ENCODE measurements around the gene PLLP. TPM values are rescaled to one million over a fixed set of nuclear protein-coding genes. Genes with fewer than 3 reads are reported as not detected.
"Not testable (repeated sequence)": the region's sequence is repeated elsewhere in the genome, so short reads cannot be mapped to it uniquely, and the experiment has no call there.

The PLLP gene
- total and polyA plus RNA-seq, 2 donors (not counting 1 experiment from before 2014, with no cell fraction given) = 0.15 TPM; not detected in 1

- H3K9me3 ChIP-seq (ENCODE audit: control extremely low read depth in 1 of 3, control insufficient read depth in 2 of 3, insufficient read depth in 1 of 3, low read length in 2 of 3) = no peaks in the 10 kb centered on the region
- Mint-ChIP-seq H3K27me3 (no peaks in the 10 kb centered on the region), H3K4me1 (peaks cover 3% of the 10 kb centered on the region), H3K9me3 (ENCODE audit: insufficient read depth) (no peaks in the 10 kb centered on the region), H3K27ac (no peak overlapping the region), H3K4me3 (no peak overlapping the region)
- WGBS (ENCODE audit: insufficient coverage) = 79% methylated on average over 12 of the region's 14 CpGs
- H3K79me2 ChIP-seq (ENCODE audit: control insufficient read depth, insufficient read depth, low read length) = no peaks in the 10 kb centered on the region
- H3K9ac ChIP-seq (ENCODE audit: low read length) = no peak overlapping the region
- H3K27me3 ChIP-seq (replicated peaks in 1 of 4; ENCODE audit: control extremely low read depth in 1 of 4, control insufficient read depth in 3 of 4, insufficient read depth in 4 of 4, low read length in 3 of 4) = no peaks in the 10 kb centered on the region
- no peak overlapping the region for H3K27ac ChIP-seq (ENCODE audit: low read length in 2 of 2)
- H3K4me1 ChIP-seq (ENCODE audit: control insufficient read depth in 2 of 2, insufficient read depth in 2 of 2, low read length in 2 of 2) = peaks cover 0 to 2% of the 10 kb centered on the region in 2 donors
- H4K20me1 ChIP-seq (ENCODE audit: control insufficient read depth, insufficient read depth, low read length, poor library complexity, severe bottlenecking) = no peaks in the 10 kb centered on the region
- no peak for TF ChIP-seq EZH2 (IDR thresholded peaks at IDR 0.05; ENCODE audit: borderline replicate concordance, insufficient read depth, low read depth, low read length, poor library complexity, severe bottlenecking)
- no peak for TF ChIP-seq CTCF (IDR thresholded peaks at IDR 0.05)
- no peak overlapping the region for H3K4me3 ChIP-seq (ENCODE audit: control extremely low read depth in 1 of 5, extremely low read depth in 1 of 5, insufficient read depth in 1 of 5, low read depth in 2 of 5, low read length in 4 of 5)
- ChIA-PET POLR2A (no interaction called here), CTCF (no interaction called here)
- no peak overlapping the region for H3K4me2 ChIP-seq (replicated peaks; ENCODE audit: low read depth, low read length, poor library complexity, severe bottlenecking)
- DNase-seq (no peak), ATAC-seq (ENCODE audit: low read depth) (no peak)
- no peak overlapping the region for H2AFZ ChIP-seq (ENCODE audit: insufficient read depth, low read depth, low read length, poor library complexity, severe bottlenecking)
- H3K36me3 ChIP-seq (replicated peaks in 1 of 2; ENCODE audit: control extremely low read depth in 1 of 2, control insufficient read depth in 1 of 2, extremely low read depth in 1 of 2, insufficient read depth in 2 of 2, low read length in 1 of 2) = no peaks in the 10 kb centered on the region
- intact Hi-C loops (cut with micrococcal nuclease) = no loop called here
These were observed 15.4 kb downstream of the PLLP start for GRCh38 chr16:57268804-57269800.

GRCh38 chr16:57267343-57267742, 17.1 kb downstream of the PLLP start:
- H3K27me3 ChIP-seq (replicated peaks in 1 of 4; ENCODE audit: control extremely low read depth in 1 of 4, control insufficient read depth in 3 of 4, insufficient read depth in 4 of 4, low read length in 3 of 4); POLR2A ChIA-PET; H4K20me1 ChIP-seq (ENCODE audit: control insufficient read depth, insufficient read depth, low read length, poor library complexity, severe bottlenecking); H3K27ac Mint-ChIP-seq; H2AFZ ChIP-seq (ENCODE audit: insufficient read depth, low read depth, low read length, poor library complexity, severe bottlenecking); ATAC-seq (ENCODE audit: low read depth); H3K4me1 ChIP-seq (ENCODE audit: control insufficient read depth in 2 of 2, insufficient read depth in 2 of 2, low read length in 2 of 2); H3K27me3 Mint-ChIP-seq; H3K4me1 Mint-ChIP-seq; H3K4me2 ChIP-seq (replicated peaks; ENCODE audit: low read depth, low read length, poor library complexity, severe bottlenecking); H3K9me3 Mint-ChIP-seq (ENCODE audit: insufficient read depth); H3K4me3 ChIP-seq (ENCODE audit: control extremely low read depth in 1 of 5, extremely low read depth in 1 of 5, insufficient read depth in 1 of 5, low read depth in 2 of 5, low read length in 4 of 5); H3K4me3 Mint-ChIP-seq; H3K79me2 ChIP-seq (ENCODE audit: control insufficient read depth, insufficient read depth, low read length); H3K27ac ChIP-seq (ENCODE audit: low read length in 2 of 2); H3K9ac ChIP-seq (ENCODE audit: low read length); H3K36me3 ChIP-seq (replicated peaks in 1 of 2; ENCODE audit: control extremely low read depth in 1 of 2, control insufficient read depth in 1 of 2, extremely low read depth in 1 of 2, insufficient read depth in 2 of 2, low read length in 1 of 2); intact Hi-C loops (cut with micrococcal nuclease); H3K9me3 ChIP-seq (ENCODE audit: control extremely low read depth in 1 of 3, control insufficient read depth in 2 of 3, insufficient read depth in 1 of 3, low read length in 2 of 3); DNase-seq: not testable (repeated sequence)
- WGBS (ENCODE audit: insufficient coverage) = 80% methylated on average over 1 of the region's 2 CpGs
- CTCF ChIA-PET = interaction anchor here (1.0 kb wide), 1 partner anchor 26 kb away, joined by 4 read pairs; no protein-coding TSS in a partner anchor
